Measurements from ENCODE around the gene RSPRY1.

The RSPRY1 gene

DNA sequence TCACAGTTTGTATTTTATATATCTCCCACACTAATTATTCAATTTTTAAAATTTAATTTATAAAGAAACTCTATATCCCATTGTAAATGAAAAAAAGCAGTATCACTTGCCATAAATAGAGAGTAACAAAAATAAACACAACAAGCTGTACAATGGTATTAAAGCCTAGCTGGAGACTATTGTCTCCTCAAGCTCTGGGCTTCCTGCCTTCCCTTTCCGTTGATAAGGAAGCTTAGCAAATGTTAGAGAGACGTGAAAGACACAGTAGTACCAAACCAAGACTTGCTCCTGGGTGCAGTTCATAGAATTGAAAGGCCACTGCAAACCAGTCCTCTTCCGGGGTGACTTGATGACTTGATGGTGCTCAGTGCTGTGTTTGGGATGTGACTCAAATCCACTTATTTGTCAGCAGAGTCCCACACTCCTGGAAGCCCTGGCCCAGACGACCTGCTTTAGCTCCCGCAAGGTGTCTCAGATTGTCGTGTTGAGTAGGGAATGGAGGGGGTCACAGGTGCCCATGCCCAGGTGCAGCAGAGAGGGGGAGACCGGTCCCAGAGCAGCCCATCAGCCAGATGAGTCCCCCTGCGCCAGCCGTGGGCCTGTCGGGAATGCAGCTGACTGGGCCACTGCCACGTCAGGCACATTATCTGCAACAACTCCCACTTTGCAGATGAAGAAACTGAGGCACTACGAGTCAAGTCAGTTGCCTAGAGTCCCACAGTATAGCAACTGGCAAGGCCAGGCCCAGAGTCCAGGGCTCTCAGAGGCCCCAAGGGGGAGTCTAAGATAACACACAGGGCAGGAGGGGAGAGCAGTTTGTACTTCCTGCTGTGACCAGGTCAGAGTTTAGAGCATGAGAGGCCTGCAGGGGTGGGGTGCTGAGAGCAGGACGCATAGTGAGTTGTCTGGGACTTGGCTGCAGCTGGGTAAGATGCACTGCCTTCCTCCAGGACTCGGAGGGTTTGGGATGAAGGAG lies 40.8 kb upstream of the RSPRY1 start:
- Histone ChIP-seq H3K4me1 (ENCODE audit: control insufficient read depth, insufficient read depth, low read length) (peaks cover 12% of the 10 kb centered on the region), H3K36me3 (ENCODE audit: control insufficient read depth, insufficient read depth, low read length) (no peaks in the 10 kb centered on the region), H3K4me3 (ENCODE audit: insufficient read depth, low read depth, low read length) (no peak overlapping the region), H3K9me3 (ENCODE audit: control insufficient read depth, low read length) (no peaks in the 10 kb centered on the region), H3K27me3 (ENCODE audit: control insufficient read depth, insufficient read depth, low read length, poor library complexity, severe bottlenecking) (no peaks in the 10 kb centered on the region), H3K27ac (ENCODE audit: insufficient read depth, low read depth, low read length, poor library complexity, severe bottlenecking) (no peak overlapping the region)
- 86 to 88% methylated on average over 14 of the region's 14 CpGs for WGBS, 2 experiments

DNA sequence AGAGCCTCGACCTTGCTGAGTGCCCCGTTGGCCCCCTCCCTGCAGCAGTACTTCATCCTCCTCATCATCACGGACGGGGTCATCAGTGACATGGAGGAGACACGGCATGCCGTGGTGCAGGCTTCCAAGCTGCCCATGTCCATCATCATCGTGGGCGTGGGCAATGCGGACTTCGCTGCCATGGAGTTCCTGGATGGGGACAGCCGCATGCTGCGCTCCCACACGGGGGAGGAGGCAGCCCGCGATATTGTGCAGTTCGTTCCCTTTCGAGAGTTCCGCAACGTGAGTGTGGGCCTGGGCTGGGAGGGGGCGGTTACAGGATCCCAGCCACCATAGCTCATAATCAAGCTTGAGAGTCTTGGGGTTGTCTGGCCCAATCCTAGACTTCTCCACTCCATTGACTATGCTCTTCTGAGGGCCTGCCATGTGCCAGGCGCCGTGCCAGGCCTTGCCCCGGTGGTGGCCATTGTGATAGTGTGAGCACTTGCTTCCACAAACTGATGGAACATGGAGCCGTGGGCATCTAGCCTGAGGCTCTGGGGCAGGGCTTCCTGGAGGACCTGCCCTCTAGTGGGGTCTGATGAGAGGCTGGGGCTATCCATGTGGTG lies 40.0 kb upstream of the RSPRY1 start:
- Histone ChIP-seq H3K4me3 (ENCODE audit: insufficient read depth, low read depth, low read length) (no peak overlapping the region), H3K36me3 (ENCODE audit: control insufficient read depth, insufficient read depth, low read length) (no peaks in the 10 kb centered on the region), H3K27me3 (ENCODE audit: control insufficient read depth, insufficient read depth, low read length, poor library complexity, severe bottlenecking) (no peaks in the 10 kb centered on the region), H3K27ac (ENCODE audit: insufficient read depth, low read depth, low read length, poor library complexity, severe bottlenecking) (no peak overlapping the region), H3K9me3 (ENCODE audit: control insufficient read depth, low read length) (no peaks in the 10 kb centered on the region), H3K4me1 (ENCODE audit: control insufficient read depth, insufficient read depth, low read length) (peaks cover 17% of the 10 kb centered on the region)
- WGBS, 2 experiments = 93 to 94% methylated on average over 24 of the region's 24 CpGs

DNA sequence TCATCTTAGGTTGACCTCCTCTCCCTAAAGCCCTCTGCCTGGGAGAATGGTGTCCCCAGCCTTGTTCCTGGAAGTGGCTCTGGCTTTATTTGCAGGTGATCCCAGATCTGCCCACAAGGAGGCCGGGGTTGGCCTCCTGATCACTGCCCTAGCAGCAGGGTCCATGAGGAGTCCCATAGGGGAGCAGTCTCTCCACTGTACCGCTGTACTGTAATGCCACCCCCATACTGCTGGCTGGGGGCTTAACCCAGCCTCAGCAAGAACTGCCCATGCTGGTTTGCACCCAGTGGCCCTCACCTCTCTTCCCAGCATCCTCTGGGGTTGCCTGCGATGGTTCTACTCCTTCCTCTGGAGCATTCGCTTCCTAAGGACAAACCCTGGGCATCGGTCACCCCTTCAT lies 39.4 kb upstream of the RSPRY1 start:
- Histone ChIP-seq H3K9me3 (ENCODE audit: control insufficient read depth, low read length) (no peaks in the 10 kb centered on the region), H3K4me1 (ENCODE audit: control insufficient read depth, insufficient read depth, low read length) (peaks cover 19% of the 10 kb centered on the region), H3K27me3 (ENCODE audit: control insufficient read depth, insufficient read depth, low read length, poor library complexity, severe bottlenecking) (no peaks in the 10 kb centered on the region), H3K27ac (ENCODE audit: insufficient read depth, low read depth, low read length, poor library complexity, severe bottlenecking) (no peak overlapping the region), H3K4me3 (ENCODE audit: insufficient read depth, low read depth, low read length) (no peak overlapping the region), H3K36me3 (ENCODE audit: control insufficient read depth, insufficient read depth, low read length) (no peaks in the 10 kb centered on the region)
- 91 to 93% methylated on average over 5 of the region's 5 CpGs for WGBS, 2 experiments

DNA sequence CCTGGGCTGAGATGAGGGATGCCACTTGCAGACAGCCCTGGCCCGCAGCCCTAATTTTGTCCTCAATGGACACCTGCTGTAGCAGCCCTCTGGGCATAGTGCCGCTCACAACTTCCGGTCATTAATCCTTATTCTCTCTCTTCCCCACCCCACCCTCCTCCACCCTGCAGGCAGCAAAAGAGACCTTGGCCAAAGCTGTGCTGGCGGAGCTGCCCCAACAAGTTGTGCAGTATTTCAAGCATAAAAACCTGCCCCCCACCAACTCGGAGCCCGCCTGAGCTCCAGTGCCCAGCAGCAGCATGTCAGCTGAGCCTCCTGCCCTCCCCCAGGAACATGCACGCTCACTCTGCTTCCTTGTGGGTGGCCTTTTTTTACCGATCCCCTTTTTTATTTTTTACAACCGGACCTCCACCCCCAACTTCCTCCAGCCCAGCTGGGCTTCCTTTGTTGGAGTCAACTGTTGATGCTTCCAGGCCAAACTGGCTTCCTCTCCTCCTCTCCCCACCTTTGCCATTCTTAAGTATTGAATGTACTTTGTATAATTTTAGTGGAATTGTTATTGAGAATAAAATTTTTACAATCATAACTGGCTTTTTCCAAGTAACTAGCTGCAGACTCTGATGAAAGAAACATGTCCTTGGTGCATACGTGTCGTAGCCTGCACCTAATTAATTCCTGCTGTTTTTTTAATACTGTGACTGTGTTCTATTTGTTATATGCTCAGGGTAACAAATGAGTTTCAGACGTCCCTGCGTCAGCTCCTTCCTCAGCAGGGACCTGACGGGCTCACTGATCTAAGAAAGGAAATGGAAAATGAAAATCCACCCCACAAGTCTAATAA lies 38.5 kb upstream of the RSPRY1 start:
- no peak overlapping the region for H3K27ac ChIP-seq (ENCODE audit: insufficient read depth, low read depth, low read length, poor library complexity, severe bottlenecking)
- WGBS, 2 experiments = 35 to 41% methylated on average over 14 of the region's 14 CpGs
- H3K4me3 ChIP-seq (ENCODE audit: insufficient read depth, low read depth, low read length) = no peak overlapping the region
- H3K9me3 ChIP-seq (ENCODE audit: control insufficient read depth, low read length) = no peaks in the 10 kb centered on the region
- no peaks in the 10 kb centered on the region for H3K27me3 ChIP-seq (ENCODE audit: control insufficient read depth, insufficient read depth, low read length, poor library complexity, severe bottlenecking)
- H3K36me3 ChIP-seq (ENCODE audit: control insufficient read depth, insufficient read depth, low read length) = no peaks in the 10 kb centered on the region
- H3K4me1 ChIP-seq (ENCODE audit: control insufficient read depth, insufficient read depth, low read length) = peaks cover 19% of the 10 kb centered on the region

DNA sequence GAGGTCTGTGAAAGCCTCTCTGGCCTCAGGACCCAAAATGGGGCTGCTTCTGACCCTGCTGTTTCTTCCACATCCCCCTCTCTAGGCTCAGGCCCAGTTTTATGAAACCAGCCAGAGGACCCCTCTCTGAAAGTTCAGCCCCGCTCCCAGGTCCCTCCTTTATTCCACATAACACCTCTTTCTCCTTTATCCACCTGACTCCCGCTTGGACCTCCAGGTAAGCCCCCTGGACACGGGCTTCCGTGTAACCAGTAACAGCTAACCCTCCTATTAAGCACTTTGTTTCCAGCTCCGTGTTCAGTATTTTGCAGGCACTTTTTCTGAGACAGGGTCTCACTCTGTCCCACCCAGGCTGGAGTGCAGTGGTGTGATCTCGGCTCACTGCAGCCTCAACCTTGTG lies 37.6 kb upstream of the RSPRY1 start:
- no peaks in the 10 kb centered on the region for H3K36me3 ChIP-seq (ENCODE audit: control insufficient read depth, insufficient read depth, low read length)
- no peaks in the 10 kb centered on the region for H3K27me3 ChIP-seq (ENCODE audit: control insufficient read depth, insufficient read depth, low read length, poor library complexity, severe bottlenecking)
- 92 to 93% methylated on average over 6 of the region's 6 CpGs for WGBS, 2 experiments
- H3K4me1 ChIP-seq (ENCODE audit: control insufficient read depth, insufficient read depth, low read length) = peaks cover 12% of the 10 kb centered on the region
- H3K9me3 ChIP-seq (ENCODE audit: control insufficient read depth, low read length) = no peaks in the 10 kb centered on the region
- H3K27ac ChIP-seq (ENCODE audit: insufficient read depth, low read depth, low read length, poor library complexity, severe bottlenecking) = no peak overlapping the region
- H3K4me3 ChIP-seq (ENCODE audit: insufficient read depth, low read depth, low read length) = no peak overlapping the region

DNA sequence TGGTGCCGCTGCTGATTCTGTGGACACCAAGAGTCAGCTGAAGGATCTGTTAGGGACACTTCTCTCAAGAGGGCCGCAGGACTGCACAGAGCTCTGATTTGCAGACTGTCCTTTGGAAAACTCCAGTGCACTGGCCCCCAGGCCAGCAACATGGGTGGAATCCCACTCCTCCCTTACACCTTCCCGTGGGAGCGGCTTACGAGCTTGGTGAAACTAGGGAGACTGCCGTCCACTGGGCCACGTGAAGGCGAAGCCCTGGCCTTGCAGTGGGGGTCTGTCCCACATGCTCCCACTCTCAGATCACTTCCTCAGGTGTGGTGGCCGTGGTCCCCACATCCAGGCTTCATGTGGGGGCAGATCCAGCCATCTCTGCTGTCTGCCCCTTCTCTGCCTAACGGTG lies 36.7 kb upstream of the RSPRY1 start:
- peaks cover 12% of the 10 kb centered on the region for H3K4me1 ChIP-seq (ENCODE audit: control insufficient read depth, insufficient read depth, low read length)
- H3K36me3 ChIP-seq (ENCODE audit: control insufficient read depth, insufficient read depth, low read length) = peaks cover 6% of the 10 kb centered on the region
- no peak overlapping the region for H3K4me3 ChIP-seq (ENCODE audit: insufficient read depth, low read depth, low read length)
- H3K27me3 ChIP-seq (ENCODE audit: control insufficient read depth, insufficient read depth, low read length, poor library complexity, severe bottlenecking) = no peaks in the 10 kb centered on the region
- H3K27ac ChIP-seq (ENCODE audit: insufficient read depth, low read depth, low read length, poor library complexity, severe bottlenecking) = no peak overlapping the region
- no peaks in the 10 kb centered on the region for H3K9me3 ChIP-seq (ENCODE audit: control insufficient read depth, low read length)
- 94 to 95% methylated on average over 10 of the region's 10 CpGs for WGBS, 2 experiments

DNA sequence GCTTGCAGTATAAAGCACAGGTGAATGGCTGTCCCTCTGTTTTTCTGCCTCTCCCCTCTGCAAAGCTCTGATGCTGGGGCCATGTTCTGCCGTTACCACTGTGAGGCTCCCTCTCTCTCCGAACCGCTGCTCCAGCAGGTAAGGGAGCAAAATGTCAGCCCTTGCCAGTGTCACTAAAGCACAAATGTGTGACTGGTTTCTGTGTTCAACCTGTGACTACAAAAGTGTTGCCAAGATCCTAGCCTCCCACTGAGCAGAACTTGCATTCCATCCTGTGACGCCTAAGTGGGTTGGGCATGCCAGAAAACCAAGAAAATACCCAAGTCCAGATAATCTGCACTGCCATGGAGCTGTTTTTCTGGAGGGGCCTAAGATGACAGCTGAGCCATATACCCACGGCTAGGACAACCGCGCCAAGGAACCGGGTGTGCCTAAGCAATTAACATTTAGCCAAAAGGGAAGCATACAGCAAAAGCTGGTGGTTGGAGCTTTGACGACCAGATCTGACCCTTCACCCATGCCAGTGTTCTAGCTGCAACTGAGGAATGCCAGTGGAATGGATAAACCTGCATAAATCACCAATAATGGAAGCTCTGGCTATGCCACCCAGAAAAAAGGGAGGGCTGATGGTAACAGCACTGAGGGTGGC lies 35.3 kb upstream of the RSPRY1 start:
- H3K27me3 ChIP-seq (ENCODE audit: control insufficient read depth, insufficient read depth, low read length, poor library complexity, severe bottlenecking) = no peaks in the 10 kb centered on the region
- H3K9me3 ChIP-seq (ENCODE audit: control insufficient read depth, low read length) = no peaks in the 10 kb centered on the region
- 85 to 88% methylated on average over 9 of the region's 9 CpGs for WGBS, 2 experiments
- H3K27ac ChIP-seq (ENCODE audit: insufficient read depth, low read depth, low read length, poor library complexity, severe bottlenecking) = no peak overlapping the region
- H3K4me1 ChIP-seq (ENCODE audit: control insufficient read depth, insufficient read depth, low read length) = peaks cover 12% of the 10 kb centered on the region
- peaks cover 12% of the 10 kb centered on the region for H3K36me3 ChIP-seq (ENCODE audit: control insufficient read depth, insufficient read depth, low read length)
- no peak overlapping the region for H3K4me3 ChIP-seq (ENCODE audit: insufficient read depth, low read depth, low read length)

DNA sequence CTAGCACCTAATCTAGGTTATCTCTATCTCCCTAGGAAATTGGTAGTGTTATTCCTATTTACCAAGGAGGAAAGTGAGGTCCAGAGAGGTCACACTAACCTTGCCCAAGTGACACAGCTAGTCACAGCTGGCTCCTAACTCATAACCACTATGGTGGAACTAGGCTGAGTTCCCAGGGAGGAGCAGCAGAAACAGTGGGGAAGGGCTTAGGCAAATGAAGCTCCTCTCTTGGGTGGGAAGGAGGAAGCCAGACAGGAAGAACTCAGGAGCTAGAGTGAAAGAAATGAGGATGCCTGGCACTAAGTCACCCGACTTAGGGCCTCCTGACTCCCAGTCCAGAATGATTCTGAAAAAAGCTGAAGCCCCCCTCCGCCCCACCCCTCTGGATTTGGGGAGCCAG lies 34.8 kb upstream of the RSPRY1 start:
- no peaks in the 10 kb centered on the region for H3K9me3 ChIP-seq (ENCODE audit: control insufficient read depth, low read length)
- peaks cover 17% of the 10 kb centered on the region for H3K36me3 ChIP-seq (ENCODE audit: control insufficient read depth, insufficient read depth, low read length)
- H3K27ac ChIP-seq (ENCODE audit: insufficient read depth, low read depth, low read length, poor library complexity, severe bottlenecking) = no peak overlapping the region
- H3K27me3 ChIP-seq (ENCODE audit: control insufficient read depth, insufficient read depth, low read length, poor library complexity, severe bottlenecking) = no peaks in the 10 kb centered on the region
- H3K4me3 ChIP-seq (ENCODE audit: insufficient read depth, low read depth, low read length) = no peak overlapping the region
- WGBS, 2 experiments = 64 to 77% methylated on average over 2 of the region's 2 CpGs
- peaks cover 12% of the 10 kb centered on the region for H3K4me1 ChIP-seq (ENCODE audit: control insufficient read depth, insufficient read depth, low read length)

DNA sequence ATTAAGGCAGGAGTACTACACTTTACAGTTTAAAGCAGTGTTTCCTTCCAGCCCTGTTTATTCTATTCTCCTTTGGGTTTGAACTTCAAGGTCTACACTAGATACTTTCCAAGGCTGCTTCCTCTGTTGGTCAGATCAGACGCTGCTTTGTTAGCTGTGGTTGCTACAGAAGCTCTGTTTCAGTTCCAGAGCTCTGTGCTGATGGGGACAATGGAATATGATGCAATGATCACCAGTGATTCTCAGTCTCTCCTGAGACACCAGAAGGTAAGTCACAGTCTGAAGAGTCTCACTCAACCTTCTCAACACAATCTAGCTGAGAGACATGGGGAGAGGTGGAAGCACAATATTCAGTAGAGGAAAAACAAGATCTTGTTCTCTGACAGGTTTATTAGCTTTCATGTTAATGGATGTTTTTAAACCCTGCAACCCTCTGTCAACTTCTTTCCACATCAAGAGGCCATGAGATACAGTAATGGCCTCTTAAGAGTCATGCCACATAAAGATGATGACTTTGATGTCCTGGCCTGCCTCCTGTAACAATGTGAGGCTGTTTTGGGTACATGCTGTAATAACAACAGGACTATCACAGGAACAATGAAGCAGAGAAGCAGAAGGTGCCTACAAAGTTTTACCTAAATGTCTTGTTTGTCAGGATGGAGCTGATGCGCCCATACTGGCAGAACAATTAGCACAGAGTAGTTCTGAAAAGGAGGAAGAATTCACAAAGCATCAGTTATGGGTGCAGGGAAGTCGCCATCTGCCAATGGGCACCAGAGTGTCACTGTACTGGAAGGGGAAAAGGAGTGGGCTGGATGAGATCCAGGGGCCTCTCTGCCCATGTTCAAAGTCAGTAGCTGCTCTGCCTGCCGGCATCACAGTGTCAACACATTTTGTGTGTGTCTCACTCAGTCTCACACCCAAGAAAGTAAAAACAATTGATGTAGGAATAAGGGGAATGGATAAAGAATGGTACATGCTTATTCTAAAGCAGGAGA lies 33.7 kb upstream of the RSPRY1 start:
- H3K27ac ChIP-seq (ENCODE audit: insufficient read depth, low read depth, low read length, poor library complexity, severe bottlenecking) = no peak overlapping the region
- H3K27me3 ChIP-seq (ENCODE audit: control insufficient read depth, insufficient read depth, low read length, poor library complexity, severe bottlenecking) = no peaks in the 10 kb centered on the region
- H3K36me3 ChIP-seq (ENCODE audit: control insufficient read depth, insufficient read depth, low read length) = peaks cover 17% of the 10 kb centered on the region
- H3K9me3 ChIP-seq (ENCODE audit: control insufficient read depth, low read length) = no peaks in the 10 kb centered on the region
- 92 to 94% methylated on average over 4 of the region's 4 CpGs for WGBS, 2 experiments
- H3K4me1 ChIP-seq (ENCODE audit: control insufficient read depth, insufficient read depth, low read length) = peaks cover 12% of the 10 kb centered on the region
- no peak overlapping the region for H3K4me3 ChIP-seq (ENCODE audit: insufficient read depth, low read depth, low read length)

Data from ectodermal cell (in vitro differentiated cells).